Tongue (tissue), 2 donors: ENCODE data around the gene YWHAB. TPM values are rescaled to one million over a fixed set of nuclear protein-coding genes. Genes with fewer than 3 reads are reported as not detected.

ENCODE experiments used
- DNase-seq: peaks from one replicate; pipeline ENCODE4 v3.0.0-alpha.2; 2015
- total RNA-seq: library from RNA; depleted of rRNA; stranded (reverse); fragments of >200 nt; gene quantifications from one replicate; pipeline ENCODE4 v1.2.3, GENCODE V29; 2014

The YWHAB gene
- total RNA-seq, 1 donor from 2014 or later = 82.2 TPM

DNA sequence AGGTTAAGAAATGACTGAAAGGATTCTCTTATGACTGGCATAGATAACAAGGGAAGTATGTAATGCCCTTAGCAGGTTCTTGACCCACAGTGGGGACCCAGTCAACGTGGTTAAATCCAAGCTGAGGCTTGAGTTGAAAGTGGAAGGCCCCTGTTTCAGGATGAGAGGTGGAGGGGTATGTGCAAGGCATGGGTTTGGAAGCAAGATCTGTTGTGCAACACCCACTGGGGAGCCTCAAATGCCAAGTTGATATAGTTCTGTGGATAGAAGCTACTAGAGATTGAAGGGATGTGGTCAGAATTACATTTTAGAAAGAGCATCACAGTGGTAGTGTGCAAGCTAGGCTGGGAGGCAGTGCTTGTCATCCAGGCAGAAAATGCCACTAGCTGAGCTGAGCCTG, 29.4 kb downstream of the YWHAB start:
- no peak for DNase-seq

DNA sequence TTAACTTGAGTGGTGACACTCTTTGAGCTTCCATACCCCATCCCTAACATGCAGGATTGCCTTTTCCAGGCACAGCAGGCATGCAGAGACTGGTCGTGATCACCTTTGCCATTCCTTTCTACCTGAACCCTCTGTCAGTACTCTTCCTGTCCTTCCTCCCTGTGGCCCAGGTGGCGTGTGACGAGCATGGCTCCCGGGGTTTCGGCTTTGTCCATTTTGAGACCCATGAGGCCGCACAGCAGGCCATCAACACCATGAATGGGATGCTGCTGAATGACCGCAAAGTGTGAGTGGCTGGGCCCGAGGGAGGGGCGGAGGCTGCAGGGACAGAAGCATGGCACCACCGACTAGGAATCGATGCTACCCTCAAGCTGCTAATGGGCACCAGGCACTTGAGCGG, 31.1 kb downstream of the YWHAB start:
- no peak for DNase-seq

DNA sequence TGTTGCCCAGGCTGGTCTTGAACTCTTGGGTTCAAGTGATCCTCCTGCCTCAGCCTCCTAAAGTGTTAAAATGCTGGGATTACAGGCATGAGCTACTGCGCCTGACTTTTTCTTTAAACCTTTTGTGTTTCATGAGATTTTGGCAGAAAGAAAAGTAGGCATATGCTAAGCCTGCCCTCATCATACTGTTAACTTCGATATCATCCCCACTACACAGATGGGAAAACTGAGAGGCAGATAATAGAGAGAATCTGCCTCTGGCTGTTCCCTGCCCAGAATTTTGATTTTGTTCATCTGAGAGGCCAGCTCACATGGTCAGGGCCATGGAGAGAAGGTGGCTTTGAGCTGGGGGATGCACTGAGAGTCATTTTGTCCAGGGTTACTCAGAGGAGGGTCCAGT, 31.9 kb downstream of the YWHAB start:
- no peak for DNase-seq

DNA sequence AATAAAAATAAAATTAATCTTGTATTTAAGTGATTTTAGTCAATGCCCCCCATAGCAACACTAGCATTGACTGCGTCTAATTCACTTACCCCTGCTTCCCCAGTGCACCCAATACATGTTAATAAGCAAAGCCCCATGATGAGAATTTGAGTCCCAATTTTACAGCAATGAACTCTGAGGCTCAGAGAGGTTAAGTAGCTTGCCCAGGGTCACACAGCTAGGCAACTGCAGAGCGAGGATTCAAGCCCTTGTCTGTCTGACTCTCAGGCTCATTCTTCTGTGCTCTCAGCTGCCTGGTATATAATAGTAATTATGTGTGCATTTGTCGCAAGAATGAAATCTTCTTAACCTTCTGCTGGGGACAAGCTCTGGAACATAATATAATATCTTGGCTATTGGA, 32.8 kb downstream of the YWHAB start:
- DNase-seq = no peak

DNA sequence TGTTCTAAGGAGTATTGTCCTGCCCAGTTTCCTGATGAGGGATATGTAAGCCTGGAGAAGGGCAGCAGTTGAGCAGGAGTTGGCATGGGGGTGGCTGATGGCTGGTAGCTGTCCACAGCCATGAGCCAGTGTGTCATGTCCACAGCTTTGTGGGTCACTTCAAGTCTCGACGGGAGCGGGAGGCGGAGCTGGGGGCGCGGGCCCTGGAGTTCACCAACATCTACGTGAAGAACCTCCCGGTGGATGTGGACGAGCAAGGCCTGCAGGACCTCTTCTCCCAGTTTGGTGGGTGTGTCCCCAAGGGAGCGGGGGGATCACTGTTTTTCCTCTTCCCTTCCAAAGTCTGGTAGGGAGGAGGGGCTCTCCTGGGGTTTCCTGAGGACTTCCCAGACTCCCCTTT, 33.3 kb downstream of the YWHAB start:
- DNase-seq = no peak

DNA sequence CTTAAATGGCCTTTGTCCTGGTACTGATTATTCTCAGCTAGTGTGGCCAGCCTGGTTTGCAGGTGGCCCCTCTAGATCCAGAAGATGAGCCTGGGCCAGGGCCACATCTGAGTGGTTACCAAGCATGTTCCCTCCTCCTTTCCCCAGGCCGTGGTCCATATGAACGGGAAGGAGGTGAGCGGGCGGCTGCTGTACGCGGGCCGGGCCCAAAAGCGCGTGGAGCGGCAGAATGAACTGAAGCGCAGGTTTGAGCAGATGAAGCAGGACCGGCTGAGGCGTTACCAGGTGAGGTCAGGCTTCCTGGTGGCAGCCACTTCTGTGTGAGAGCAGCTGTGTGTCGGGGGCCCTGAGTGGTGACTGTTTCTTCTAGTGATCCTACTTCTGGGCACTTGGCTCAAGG, 35.9 kb downstream of the YWHAB start:
- no peak for DNase-seq

DNA sequence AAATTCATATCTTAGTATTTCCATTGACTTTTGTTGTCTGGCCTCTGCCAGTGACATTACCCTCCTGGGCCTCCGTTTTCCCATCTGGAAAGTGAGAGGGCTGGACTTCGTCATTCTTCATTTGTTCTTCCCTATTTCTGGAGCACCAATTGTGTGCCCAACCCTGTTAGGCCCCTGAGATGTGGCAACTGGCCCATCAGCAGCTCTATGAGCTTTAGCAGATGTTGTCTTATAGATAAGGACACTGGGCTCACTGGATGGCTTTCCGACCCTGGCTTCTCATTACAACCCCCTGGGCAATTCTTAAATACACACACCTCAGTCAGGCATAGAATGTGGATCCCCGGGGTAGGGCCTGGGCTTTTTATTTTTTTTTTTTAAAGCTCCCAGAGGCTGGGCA, 39.0 kb downstream of the YWHAB start:
- no peak for DNase-seq

DNA sequence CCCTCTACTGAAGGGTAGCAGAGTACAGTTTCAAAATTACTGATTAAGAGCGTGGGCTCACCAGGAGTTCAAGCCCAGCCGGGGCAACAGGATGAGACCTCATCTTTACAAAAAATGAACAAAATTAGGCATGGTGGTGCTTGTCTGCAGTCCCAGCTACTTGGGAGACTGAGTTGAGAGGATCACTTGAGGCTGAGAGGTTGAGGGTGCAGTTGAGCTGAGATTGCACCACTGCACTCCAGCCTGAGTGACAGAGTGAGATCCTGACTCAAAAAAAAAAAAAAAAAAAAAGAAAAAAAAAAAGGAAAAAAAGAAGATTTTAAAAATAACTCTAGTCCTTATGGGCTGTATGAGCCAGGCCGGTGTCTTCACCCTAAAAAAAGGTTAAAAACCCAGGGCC, 43.1 kb downstream of the YWHAB start:
- no peak for DNase-seq

DNA sequence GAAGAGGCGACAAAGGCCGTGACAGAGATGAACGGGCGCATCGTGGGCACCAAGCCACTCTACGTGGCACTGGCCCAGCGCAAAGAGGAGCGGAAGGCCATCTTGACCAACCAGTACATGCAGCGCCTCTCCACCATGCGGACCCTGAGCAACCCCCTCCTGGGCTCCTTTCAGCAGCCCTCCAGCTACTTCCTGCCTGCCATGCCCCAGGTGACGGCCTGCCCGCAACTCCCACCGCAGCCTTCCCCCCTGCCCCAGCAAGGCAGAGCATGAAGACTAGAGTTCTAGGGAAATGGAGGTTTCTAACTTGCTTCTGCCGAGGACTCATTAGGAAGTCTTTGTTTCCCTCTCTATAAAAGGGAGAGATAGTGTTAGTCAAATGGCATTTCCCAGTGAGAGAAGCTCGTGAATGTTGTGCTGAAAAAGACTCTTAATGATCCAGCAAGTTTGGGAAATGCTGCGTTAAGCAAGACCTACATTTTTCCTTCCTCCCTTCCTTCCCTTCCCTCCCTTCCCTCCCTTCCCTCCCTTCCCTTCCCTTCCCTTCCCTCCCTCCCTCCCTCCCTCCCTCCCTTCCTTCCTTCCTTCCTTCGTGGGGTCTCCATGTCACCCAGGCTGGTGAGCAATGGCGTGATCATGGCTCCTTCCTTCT, 45.1 kb downstream of the YWHAB start:
- no peak for DNase-seq

DNA sequence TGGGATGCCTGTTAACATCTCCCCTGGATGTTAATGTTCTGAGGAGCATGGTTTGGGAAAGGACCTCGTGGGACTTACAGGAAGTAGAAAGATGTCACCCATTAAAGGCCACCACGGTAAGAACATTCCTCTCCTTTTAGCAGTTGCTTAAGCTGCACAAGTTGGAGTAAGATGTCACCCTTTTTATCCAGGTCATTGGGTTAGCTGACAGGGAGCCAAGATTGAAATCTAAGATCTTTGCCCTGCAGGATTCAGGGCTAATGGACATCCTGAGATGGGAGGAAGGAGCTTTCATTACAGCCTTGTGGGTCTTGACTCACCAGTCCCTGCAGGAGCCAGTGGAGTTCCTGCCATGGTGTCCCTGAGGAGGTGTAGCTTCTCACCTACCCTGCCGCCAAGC, 46.4 kb downstream of the YWHAB start:
- no peak for DNase-seq

DNA sequence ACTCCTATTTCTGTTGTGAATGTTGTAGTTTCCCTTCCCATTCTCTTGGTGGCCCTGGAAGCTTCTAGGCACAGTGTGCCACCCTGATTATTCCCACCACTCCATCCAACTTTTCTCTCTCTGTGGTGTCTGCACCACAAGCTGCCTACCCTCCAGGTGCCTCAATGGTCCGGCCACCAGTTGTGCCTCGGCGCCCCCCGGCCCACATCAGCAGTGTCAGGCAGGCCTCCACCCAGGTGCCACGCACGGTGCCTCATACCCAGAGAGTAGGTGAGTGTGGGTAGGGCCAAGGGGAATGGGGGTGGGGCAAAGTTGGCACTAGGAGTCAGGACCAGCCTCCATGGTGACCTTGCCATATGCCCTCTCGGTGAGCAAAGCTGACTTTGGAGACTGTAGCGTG, 47.4 kb downstream of the YWHAB start:
- DNase-seq = no peak

DNA sequence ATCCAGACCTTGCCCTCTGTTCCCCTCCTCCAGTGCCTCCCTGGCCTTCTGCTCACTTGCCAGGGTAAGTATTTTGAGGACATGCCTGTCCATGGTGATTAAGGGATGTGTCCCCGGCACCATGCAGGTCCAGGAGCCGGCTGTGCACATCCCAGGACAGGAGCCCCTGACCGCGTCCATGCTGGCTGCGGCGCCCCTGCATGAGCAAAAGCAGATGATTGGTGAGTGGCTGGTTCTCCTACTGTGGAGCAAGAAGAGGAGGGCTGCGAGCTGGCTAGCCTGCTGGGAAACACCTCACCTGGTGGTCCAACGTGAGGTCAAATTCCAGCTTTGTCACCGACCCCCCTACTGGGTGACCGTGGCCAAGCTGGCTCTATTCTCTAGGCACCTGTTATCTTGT, 51.0 kb downstream of the YWHAB start:
- DNase-seq = no peak

DNA sequence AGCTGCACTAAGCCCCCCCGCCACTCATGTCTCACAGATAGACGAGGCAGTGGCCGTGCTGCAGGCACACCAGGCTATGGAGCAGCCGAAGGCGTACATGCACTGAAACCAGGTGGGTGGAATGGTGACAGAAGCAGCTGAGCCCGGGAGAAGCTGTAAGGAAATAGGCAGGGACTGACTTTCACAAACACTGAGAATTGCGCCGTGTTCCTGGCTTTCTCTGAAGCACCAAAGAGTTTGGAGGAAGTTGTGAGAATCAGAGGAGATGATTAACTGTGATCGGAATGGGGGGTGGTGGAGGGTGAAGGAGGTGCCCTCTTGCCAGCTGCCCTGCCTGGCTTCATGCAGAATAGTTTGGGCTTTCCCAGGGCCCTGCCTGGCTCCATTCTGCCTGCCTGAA, 53.1 kb downstream of the YWHAB start:
- no peak for DNase-seq

DNA sequence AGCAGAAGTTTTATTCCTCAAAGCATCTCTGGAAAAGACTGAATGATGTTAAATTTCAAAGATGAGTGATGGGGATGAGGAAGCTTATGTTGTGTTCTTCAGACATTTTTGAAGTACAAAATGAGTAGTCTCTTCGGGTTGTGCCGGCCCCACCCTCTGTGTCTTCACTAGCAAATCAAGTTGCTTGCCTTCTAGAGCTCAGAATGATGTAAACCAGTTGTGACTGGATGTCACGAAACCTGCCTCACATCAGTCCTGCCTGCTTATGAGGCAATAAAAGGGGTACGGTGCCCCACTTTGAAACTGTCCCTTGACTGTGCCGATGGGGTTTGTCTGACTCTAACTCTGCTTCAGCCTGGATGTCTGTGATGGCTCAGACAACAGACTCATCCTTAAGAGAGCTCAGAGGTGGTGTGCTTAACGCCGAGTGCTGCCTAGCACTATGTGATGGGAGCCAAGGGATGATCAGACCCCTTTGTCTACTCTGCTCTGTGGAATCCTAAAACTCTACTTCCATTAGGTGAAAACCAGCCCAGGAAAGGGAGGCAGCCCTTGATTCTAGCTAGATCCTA, 55.7 kb downstream of the YWHAB start:
- no peak for DNase-seq

DNA sequence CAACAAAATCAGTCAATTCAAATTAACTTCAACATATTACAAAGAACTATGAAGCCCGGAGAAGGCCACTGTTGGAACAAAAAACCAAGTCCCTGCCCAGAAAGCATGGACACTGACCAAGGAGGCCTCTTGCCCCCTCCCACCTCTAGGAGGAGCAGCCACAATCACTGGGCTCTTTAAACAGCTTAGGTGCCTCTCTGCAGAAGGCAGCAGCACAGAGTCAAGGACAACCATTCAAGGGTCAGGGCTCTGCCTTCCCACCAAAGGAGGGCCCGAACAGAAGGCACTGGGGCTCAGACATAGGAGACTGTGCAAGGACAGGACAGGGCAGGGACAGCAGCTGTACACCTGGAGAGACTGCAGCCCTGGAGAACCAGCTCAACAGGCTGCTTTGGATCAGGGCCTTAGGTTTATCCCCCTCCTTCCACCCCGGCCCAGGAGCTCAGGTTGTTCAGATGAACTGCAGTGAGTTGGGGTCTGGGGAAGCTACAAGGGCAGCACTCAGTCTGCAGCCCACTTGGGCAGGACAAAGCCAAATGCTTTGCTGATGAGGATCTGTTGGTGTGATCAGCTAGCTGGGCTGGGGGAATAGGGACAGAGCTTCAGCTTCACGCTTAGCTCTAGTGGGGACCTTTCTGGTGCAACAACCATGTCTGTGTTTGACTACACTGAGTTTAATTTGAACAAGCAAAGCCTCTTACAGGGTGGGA, 56.9 kb downstream of the YWHAB start:
- DNase-seq = no peak

DNA sequence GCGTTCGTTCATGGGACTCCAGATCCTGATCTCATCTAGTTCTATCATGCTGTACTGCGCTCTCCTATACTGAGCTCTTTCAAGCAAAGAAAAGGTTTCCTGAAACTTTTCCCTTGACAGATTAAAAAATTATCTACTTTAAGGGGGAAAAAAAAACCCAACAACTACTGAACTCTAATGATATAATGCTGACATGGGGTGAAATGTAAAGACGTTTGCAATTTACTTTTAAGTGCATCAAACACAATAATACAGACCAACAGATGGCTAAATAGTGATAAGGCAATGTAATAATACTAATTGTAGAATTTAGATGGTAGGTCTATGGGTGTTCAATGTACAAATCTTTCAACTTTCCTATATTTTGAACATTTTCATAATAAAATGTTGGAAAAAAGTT, 58.3 kb downstream of the YWHAB start:
- no peak for DNase-seq

DNA sequence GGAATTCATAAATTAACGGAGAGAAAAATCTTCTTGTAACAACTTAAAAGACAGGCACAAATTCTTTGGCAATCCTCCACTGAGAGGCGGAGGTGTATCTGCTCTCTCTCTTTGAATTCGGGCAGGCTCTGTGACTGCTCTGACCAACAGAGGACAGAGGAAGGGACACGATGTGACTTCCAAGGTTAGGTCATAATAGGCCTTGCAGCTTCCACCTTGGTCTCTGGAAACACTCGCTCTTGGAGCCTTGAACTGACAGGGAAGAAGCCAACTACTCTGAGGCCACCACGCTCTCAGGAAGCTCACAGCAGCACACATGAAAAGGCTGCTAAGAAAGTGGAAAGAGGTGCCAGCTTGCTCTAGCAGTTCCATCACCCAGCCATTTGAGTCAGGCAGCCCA, 59.8 kb downstream of the YWHAB start:
- DNase-seq = no peak

DNA sequence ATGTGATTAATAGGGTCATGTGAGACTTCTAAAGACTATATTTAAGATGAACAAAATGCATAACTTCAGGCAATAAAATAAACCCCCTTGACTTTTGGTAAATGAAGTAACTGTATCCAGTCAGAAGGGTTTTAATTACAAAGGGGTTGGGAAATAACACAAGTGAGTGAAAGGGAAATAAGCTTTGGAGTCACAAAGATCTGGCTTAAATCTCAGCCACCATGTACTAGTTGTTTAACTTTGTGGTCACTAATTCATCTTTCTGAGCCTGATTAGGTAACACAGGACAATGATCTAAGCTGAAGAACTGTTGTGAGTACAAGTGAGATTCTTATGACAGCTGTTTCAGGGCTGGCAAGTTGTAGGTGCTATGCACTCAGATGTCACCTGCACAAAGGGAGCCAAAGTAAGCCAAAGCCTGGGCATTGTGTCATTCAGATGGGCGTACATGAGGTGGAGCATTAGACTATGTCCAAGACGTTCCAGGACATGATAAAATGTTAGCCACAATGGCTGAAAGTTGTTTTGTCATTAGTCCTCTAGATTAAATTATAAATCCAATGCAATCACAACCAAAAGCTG, 60.9 kb downstream of the YWHAB start:
- no peak for DNase-seq

DNA sequence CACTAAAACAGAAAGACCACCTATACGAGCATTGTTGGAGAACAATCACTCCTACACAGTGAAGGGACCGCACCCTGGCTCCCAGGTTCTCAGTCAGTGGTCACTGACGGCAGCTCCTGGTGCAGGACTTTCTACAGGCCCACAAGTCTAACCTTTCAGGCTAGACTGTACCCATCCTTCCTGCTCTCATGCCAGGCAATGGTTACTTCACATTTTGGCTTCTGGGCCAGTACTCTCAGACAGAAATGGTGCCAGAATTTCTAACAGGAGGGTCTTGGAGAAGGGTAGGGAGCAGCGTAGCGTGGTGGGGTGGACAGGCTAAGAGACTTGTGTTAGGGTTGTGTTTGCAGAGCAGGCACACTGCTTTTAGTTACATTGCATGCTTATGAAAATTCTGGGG, 62.6 kb downstream of the YWHAB start:
- DNase-seq = no peak

DNA sequence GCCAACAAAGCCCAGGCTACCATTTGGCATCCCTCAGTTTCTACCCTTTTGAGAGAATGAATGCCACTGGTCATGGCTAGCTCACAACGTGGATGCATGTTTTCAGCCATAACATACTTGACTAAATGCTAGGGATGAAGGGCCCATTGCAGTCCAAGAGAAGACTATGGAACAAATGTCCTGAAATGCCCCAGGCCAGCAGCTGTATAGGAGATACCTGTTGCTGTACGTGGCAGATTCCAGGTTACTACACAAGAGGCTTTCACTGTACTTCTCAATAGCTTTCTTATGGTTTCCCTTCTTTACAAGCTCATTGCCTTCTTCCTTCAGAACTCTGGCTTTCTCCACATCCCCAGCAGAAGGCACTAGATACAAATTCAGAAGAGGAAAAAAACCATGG, 63.0 kb downstream of the YWHAB start:
- no peak for DNase-seq

DNA sequence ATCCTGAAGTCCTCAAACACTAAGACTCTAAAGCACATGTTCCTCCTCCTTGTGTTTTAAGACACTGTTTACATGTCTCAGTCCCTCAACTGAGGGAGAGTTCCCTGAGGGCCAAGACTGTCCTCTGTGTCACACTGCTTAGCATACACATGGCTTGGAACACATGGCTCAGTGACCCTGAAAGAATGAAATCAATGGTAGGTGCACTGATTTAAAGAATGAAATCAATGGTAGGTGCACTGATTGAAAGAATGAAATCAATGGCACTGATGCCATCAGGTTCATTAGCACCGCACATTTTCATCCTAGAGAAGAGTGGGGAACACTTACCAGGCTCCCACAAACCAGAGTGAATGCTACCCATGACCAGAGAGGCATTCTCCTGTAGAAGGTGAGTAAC, 64.9 kb downstream of the YWHAB start:
- DNase-seq = no peak

DNA sequence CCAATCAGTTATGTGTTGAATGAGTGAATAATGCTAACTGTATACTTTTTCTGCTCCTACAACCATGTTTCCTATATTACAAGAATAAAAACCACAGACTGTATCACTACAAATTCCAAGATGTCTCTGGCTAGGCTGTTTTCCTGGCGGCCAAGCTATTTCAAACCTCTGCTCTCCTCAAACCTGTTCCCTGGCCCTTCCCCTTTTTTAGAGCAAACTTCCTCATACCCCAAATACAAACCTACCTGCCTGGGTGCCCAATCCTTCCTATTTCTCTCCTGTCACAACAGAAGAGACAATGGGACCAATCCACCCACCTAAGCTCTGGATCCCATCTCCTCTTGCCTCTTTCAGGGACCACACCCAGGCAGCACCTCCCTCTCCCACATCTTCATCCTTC, 67.2 kb downstream of the YWHAB start:
- no peak for DNase-seq

DNA sequence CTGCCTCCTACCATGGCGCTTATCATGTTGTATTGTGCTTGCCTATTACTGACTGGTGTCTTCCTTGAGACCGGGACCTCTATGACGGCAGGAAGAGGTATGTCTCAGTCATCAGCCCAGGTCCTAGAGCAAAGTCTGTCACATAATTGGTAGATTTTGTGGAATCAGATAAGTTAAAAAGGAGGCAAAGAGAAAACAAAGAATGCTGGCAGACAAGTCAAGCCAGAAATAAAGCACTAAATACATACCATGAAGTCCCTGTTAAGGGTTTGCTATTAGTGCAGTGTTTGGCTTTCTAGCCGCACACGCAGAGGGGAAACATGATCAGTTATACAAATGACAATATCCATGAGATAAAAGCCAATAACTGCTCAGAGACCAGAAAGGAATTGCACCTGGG, 68.7 kb downstream of the YWHAB start:
- no peak for DNase-seq

DNA sequence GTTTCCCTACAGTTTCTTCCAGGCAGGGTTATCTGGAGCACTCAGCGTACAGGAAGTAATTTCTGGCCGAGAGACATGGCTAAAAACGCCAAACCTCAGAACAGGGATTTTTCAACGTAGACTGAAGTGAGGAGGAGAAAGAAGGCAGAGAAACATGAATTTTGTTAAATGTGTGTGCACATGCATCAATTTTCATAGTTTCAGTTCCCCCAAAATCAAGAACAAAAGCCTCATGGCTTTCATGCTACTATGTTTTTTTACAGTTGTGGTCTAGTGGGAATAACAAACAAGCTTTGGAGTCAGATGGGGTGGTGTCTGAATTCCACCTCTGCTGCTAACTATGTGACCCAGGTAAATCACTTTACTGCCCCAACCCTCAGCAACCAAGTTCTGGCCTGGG, 69.8 kb downstream of the YWHAB start:
- DNase-seq = no peak
